Measurements from ENCODE around the gene GRID1.

GRCh38 chr10:86090807-86091206, 275.8 kb downstream of the GRID1 start:
- TF ChIP-seq RUNX1 (IDR thresholded peaks at IDR 0.05; ENCODE audit: low read depth) = no peak
- no peak for TF ChIP-seq MAZ (CRISPR knock-in tag; conservative IDR thresholded peaks at IDR 0.05 in 1 of 2, IDR thresholded peaks at IDR 0.05 in 1 of 2)
- TF ChIP-seq, protein P1, sequence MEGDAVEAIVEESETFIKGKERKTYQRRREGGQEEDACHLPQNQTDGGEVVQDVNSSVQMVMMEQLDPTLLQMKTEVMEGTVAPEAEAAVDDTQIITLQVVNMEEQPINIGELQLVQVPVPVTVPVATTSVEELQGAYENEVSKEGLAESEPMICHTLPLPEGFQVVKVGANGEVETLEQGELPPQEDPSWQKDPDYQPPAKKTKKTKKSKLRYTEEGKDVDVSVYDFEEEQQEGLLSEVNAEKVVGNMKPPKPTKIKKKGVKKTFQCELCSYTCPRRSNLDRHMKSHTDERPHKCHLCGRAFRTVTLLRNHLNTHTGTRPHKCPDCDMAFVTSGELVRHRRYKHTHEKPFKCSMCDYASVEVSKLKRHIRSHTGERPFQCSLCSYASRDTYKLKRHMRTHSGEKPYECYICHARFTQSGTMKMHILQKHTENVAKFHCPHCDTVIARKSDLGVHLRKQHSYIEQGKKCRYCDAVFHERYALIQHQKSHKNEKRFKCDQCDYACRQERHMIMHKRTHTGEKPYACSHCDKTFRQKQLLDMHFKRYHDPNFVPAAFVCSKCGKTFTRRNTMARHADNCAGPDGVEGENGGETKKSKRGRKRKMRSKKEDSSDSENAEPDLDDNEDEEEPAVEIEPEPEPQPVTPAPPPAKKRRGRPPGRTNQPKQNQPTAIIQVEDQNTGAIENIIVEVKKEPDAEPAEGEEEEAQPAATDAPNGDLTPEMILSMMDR (IDR thresholded peaks at IDR 0.05 in 2 of 3, conservative IDR thresholded peaks at IDR 0.05 in 1 of 3; ENCODE audit: insufficient read depth in 2 of 3, low read depth in 1 of 3, low read length in 3 of 3) = no peak
- TF ChIP-seq ZFP30 (CRISPR knock-in tag; IDR thresholded peaks at IDR 0.05; ENCODE audit: borderline replicate concordance) = no peak
- no peak for TF ChIP-seq BRCA1 (IDR thresholded peaks at IDR 0.05)
- TF ChIP-seq BRCA1 (CRISPR knock-in tag; IDR thresholded peaks at IDR 0.05) = no peak
- no peak for TF ChIP-seq RAD21 (CRISPR knock-in tag; conservative IDR thresholded peaks at IDR 0.05 in 1 of 2, IDR thresholded peaks at IDR 0.05 in 1 of 2)
- TF ChIP-seq POLR2A (conservative IDR thresholded peaks at IDR 0.05) = no peak
- no peak for TF ChIP-seq L3MBTL2 (IDR thresholded peaks at IDR 0.05)
- TF ChIP-seq ZNF785 (CRISPR knock-in tag; IDR thresholded peaks at IDR 0.05) = no peak
- TF ChIP-seq MBD1 (CRISPR knock-in tag; IDR thresholded peaks at IDR 0.05) = no peak
